OCI-LY7 (cell line): ENCODE results near the gene TMEM154. TPM values are rescaled to one million over a fixed set of nuclear protein-coding genes. Genes with fewer than 3 reads are reported as not detected.

ENCODE experiments used
- BruUV-seq: library from RNA; stranded (reverse); fragments of 400-500 nt; replicated peaks from 2 replicates; lab custom pipeline; 2021; lab: Mats Ljungman, UMichigan
- CTCF ChIA-PET: fragments of 300-600 bp; sonication (Branson Sonifier 250); formaldehyde crosslinking; loops from one replicate; lab custom pipeline; 2022; ENCODE audit warnings: antibody characterized with exemption; ENCODE audit not compliant: unreplicated experiment; lab: Charles Lee
- POLR2A ChIA-PET: fragments of 300-600 bp; sonication (Branson Sonifier 250); formaldehyde crosslinking; loops from one replicate; lab custom pipeline; 2022; ENCODE audit warnings: antibody characterized with exemption; lab: Charles Lee
- DNase-seq: peaks from one replicate; pipeline ENCODE4 v3.0.0-alpha.2; 2015; ENCODE audit warnings: low spot score
- H2AFZ ChIP-seq: fragments of 200-600 bp; sonication (generic), shearing (Covaris generic); 2 replicates; pipeline ENCODE4 v1.6.1; 2014; ENCODE audit warnings: mild to moderate bottlenecking, antibody characterized with exemption, low read length, moderate library complexity
- H3K27ac ChIP-seq: fragments of 200-600 bp; sonication (generic); 2 replicates; pipeline ENCODE4 v1.5.1; 2014; ENCODE audit warnings: mixed run types, low read depth, mild to moderate bottlenecking, moderate library complexity, low read length, inconsistent platforms; ENCODE audit not compliant: poor library complexity, severe bottlenecking
- H3K36me3 ChIP-seq: fragments of 200-600 bp; sonication (generic); 2 replicates; pipeline ENCODE4 v1.6.1; 2014; ENCODE audit warnings: mild to moderate bottlenecking, antibody characterized with exemption, low read length, moderate library complexity, mixed read lengths; ENCODE audit not compliant: insufficient read depth
- H3K4me1 ChIP-seq: fragments of 200-600 bp; sonication (generic); 2 replicates; pipeline ENCODE4 v1.5.1; 2014; ENCODE audit warnings: mild to moderate bottlenecking, low read length; ENCODE audit not compliant: insufficient read depth, poor library complexity, severe bottlenecking
- H3K4me2 ChIP-seq: fragments of 200-600 bp; sonication (generic); 2 replicates; pipeline ENCODE4 v1.6.1; 2014; ENCODE audit warnings: mild to moderate bottlenecking, low read length
- H3K4me3 ChIP-seq: fragments of 200-600 bp; sonication (generic); 2 replicates; pipeline ENCODE4 v1.5.1; 2014; ENCODE audit warnings: mild to moderate bottlenecking, low read depth, low read length; ENCODE audit not compliant: poor library complexity, severe bottlenecking
- H3K79me2 ChIP-seq: fragments of 200-600 bp; sonication (generic); 2 replicates; pipeline ENCODE4 v1.6.1; 2016; ENCODE audit warnings: low read depth, mild to moderate bottlenecking, low read length, moderate library complexity, mixed read lengths; ENCODE audit not compliant: insufficient read depth
- H3K9me2 ChIP-seq: fragments of 200-600 bp; sonication (generic); 2 replicates; pipeline ENCODE4 v1.6.1; 2016; ENCODE audit warnings: mild to moderate bottlenecking, low read length, mixed read lengths; ENCODE audit not compliant: insufficient read depth
- H3K9me3 ChIP-seq: fragments of 200-600 bp; sonication (generic); 2 replicates; pipeline ENCODE4 v1.6.1; 2014; ENCODE audit warnings: mild to moderate bottlenecking, mixed run types, low read length, mixed read lengths
- H4K20me1 ChIP-seq: fragments of 200-600 bp; sonication (generic); 2 replicates; pipeline ENCODE4 v1.6.1; 2014; ENCODE audit warnings: mild to moderate bottlenecking, antibody characterized with exemption, low read length, moderate library complexity, mixed read lengths; ENCODE audit not compliant: insufficient read depth
- CTCF ChIP-seq: fragments of 200-600 bp; sonication (generic); conservative IDR thresholded peaks from 2 replicates; pipeline ENCODE4 v1.5.1; 2014; ENCODE audit warnings: mild to moderate bottlenecking, antibody characterized with exemption, low read length, moderate library complexity, mixed read lengths
- EZH2phosphoT487 ChIP-seq: fragments of 200-600 bp; sonication (generic); IDR thresholded peaks from 2 replicates; pipeline ENCODE4 v1.6.1; 2018; ENCODE audit warnings: low read depth, borderline replicate concordance, mild to moderate bottlenecking, mixed run types, antibody characterized with exemption, low read length, moderate library complexity, mixed read lengths
- intact Hi-C: fragments of 100-400 bp; cut with micrococcal nuclease; formaldehyde crosslinking; loops from one replicate; pipeline ENCODE4 v1.10.0; 2022; ENCODE audit not compliant: unreplicated experiment
- total RNA-seq, 2 experiments: library from RNA; depleted of rRNA in 1 of 2; stranded (reverse); fragments of >200 nt in 1 of 2; shearing (Covaris generic) in 1 of 2; gene quantifications; 2 replicates each; pipeline ENCODE4 v1.2.3, GENCODE V29; 2014 to 2022

TMEM154 gene
- total RNA-seq, 2 experiments from 2014 or later = 17.6 to 59.6 TPM

DNA sequence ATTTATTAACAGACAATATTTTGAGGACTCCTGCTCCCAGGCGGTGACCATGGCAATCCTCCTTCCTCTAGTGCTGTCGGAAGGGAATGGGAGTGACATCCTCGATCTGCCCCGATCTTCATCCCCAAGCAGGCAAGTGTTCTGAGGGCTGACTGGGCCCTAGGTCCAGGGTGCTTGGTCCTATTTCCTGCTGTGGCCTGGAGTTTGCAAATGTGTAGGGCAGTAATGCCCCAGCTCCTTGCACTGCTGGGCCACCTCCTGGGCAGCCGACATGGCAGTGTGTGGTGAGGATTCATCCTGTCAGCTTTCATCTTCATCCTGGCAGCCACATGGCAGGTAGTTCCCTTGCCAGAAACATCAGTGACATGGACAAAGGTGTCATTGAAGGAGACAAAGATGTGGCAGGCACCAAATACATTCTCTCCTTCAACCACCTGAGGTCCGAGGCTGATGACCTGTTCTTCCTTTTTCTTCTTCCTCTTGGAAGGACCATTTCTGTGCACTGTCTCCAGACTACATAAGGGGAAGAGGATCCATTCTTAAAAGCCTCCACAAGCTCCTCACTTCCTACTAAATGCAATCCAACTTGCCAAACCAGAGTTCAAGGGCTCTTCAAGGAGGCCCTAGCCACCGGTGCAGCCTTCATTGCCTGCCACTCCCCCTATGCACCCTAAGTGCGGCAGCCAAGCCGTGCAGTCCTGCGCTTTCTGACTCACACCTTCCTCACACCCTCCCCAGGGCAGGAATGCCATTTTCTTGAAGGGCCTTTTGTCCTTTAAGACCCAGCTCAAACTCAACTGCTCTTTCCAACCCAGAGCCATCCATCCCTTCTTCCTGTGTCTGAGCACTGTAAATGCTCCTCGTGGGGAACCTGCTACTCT is 65.7 kb downstream of the TMEM154 start:
- Histone ChIP-seq H3K4me1 (no peaks in the 10 kb centered on the region), H3K36me3 (no peaks in the 10 kb centered on the region), H3K4me2 (no peak overlapping the region), H3K9me3 (no peaks in the 10 kb centered on the region), H3K9me2 (no peaks in the 10 kb centered on the region), H3K4me3 (no peak overlapping the region), H4K20me1 (no peaks in the 10 kb centered on the region), H3K79me2 (no peaks in the 10 kb centered on the region), H2AFZ (no peak overlapping the region), H3K27ac (no peak overlapping the region)
- POLR2A ChIA-PET = interaction anchor here (0.9 kb wide), 1 partner anchor 25 kb away, joined by 3 read pairs; no protein-coding TSS in a partner anchor
- intact Hi-C loops = no loop called here
- BruUV-seq = no TSS peak
- no peak for TF ChIP-seq CTCF
- no peak for TF ChIP-seq EZH2phosphoT487
- DNase-seq = no peak
- CTCF ChIA-PET = interaction anchor here (1.0 kb wide), 1 partner anchor 79 kb away, joined by 3 read pairs; no protein-coding TSS in a partner anchor

GRCh38 chr4:152613351-152613750 is 66.4 kb downstream of the TMEM154 start:
- CTCF ChIA-PET = interaction anchor here (1.0 kb wide), 1 partner anchor 79 kb away, joined by 3 read pairs; no protein-coding TSS in a partner anchor
- BruUV-seq = no TSS peak
- TF ChIP-seq CTCF = no peak
- TF ChIP-seq EZH2phosphoT487 = no peak

More at GRCh38 chr4:152613351-152613750, 66.4 kb downstream of the TMEM154 start:
- Histone ChIP-seq H3K9me3 (no peaks in the 10 kb centered on the region), H3K4me2 (no peak overlapping the region), H3K4me1 (no peaks in the 10 kb centered on the region), H4K20me1 (no peaks in the 10 kb centered on the region), H3K36me3 (no peaks in the 10 kb centered on the region), H3K27ac (no peak overlapping the region), H3K9me2 (no peaks in the 10 kb centered on the region), H3K79me2 (no peaks in the 10 kb centered on the region), H2AFZ (no peak overlapping the region), H3K4me3 (no peak overlapping the region)
- DNase-seq = no peak
- POLR2A ChIA-PET = interaction anchor here (0.9 to 7.1 kb wide), 2 partner anchors 18 to 26 kb away, joined by 3 to 26 read pairs; no protein-coding TSS in a partner anchor
- intact Hi-C loops = no loop called here
